B cell (primary cell): ENCODE measurements around the gene AIFM2. TPM values are rescaled to one million over a fixed set of nuclear protein-coding genes. Genes with fewer than 3 reads are reported as not detected.
A peak's percentile ranks its signal among the peaks of the same experiment; 100 is the strongest.

Source experiments
- ATAC-seq: fragments of 200-7000 bp; cut with Tn5 transposase; one replicate; pipeline ENCODE4 v1.10.0; 2021; ENCODE audit warnings: low read depth, mild to moderate bottlenecking, moderate number of reproducible peaks, moderate library complexity
- CTCF ChIA-PET: fragments of 350-600 bp; sonication (Branson Sonifier 250); formaldehyde crosslinking; loops from one replicate; lab custom pipeline; 2021; ENCODE audit warnings: antibody characterized with exemption, inconsistent platforms; lab: Charles Lee
- POLR2A ChIA-PET: fragments of 350-600 bp; sonication (Branson Sonifier 250); formaldehyde crosslinking; loops from one replicate; lab custom pipeline; 2021; ENCODE audit warnings: antibody characterized with exemption; lab: Charles Lee
- DNase-seq: peaks from one replicate; pipeline ENCODE4 v3.0.0; 2013
- H2AFZ ChIP-seq: 2 replicates; pipeline ENCODE4 v1.6.1; 2012; ENCODE audit warnings: mild to moderate bottlenecking, low read depth, low read length; ENCODE audit not compliant: insufficient read depth, poor library complexity, severe bottlenecking
- H3K27ac ChIP-seq, 2 donors: 1 replicate in 1 of 2; 2 replicates in 1 of 2; pipeline ENCODE4 v1.5.1; 2012 to 2013; ENCODE audit warnings: low read length in 2 of 2, mild to moderate bottlenecking in 2 of 2, moderate library complexity in 1 of 2
- H3K27me3 ChIP-seq, 4 experiments: fragments of 200-600 bp in 1 of 4; sonication (generic) in 1 of 4; replicated peaks in 1 of 4; 1 replicate in 2 of 4; 2 replicates in 2 of 4; pipeline versions ENCODE4 v1.6.1 to v1.7.0; 2013 to 2016; ENCODE audit warnings: low read length in 3 of 4, mild to moderate bottlenecking in 2 of 4, mixed read lengths in 1 of 4, moderate library complexity in 1 of 4; ENCODE audit not compliant: insufficient read depth in 4 of 4, control insufficient read depth in 3 of 4; ENCODE audit errors: control extremely low read depth in 1 of 4
- H3K36me3 ChIP-seq, 2 experiments: replicated peaks in 1 of 2; 1 replicate in 1 of 2; 2 replicates in 1 of 2; pipeline versions ENCODE4 v1.6.1 to v1.7.1; 2013; ENCODE audit warnings: low read length in 1 of 2; ENCODE audit not compliant: insufficient read depth in 2 of 2, control insufficient read depth in 1 of 2; ENCODE audit errors: control extremely low read depth in 1 of 2, extremely low read depth in 1 of 2
- H3K4me1 ChIP-seq, 2 donors: fragments of 200-600 bp in 1 of 2; sonication (generic) in 1 of 2; 1 replicate in 1 of 2; 2 replicates in 1 of 2; pipeline versions ENCODE4 v1.5.1 to v1.6.1; 2013 to 2017; ENCODE audit warnings: low read length in 2 of 2; ENCODE audit not compliant: control insufficient read depth in 2 of 2, insufficient read depth in 2 of 2
- H3K4me2 ChIP-seq: replicated peaks from 2 replicates; pipeline ENCODE3; 2012; ENCODE audit warnings: mild to moderate bottlenecking, low read depth, low read length; ENCODE audit not compliant: poor library complexity, severe bottlenecking
- H3K4me3 ChIP-seq, 5 experiments: fragments of 200-600 bp in 1 of 5; sonication (generic) in 1 of 5; 1 replicate in 3 of 5; 2 replicates in 2 of 5; pipeline versions ENCODE4 v1.5.1 to v1.7.0; 2011 to 2016; ENCODE audit warnings: low read length in 4 of 5, mild to moderate bottlenecking in 4 of 5, low read depth in 2 of 5, control low read depth in 1 of 5, moderate library complexity in 1 of 5; ENCODE audit not compliant: insufficient read depth in 1 of 5; ENCODE audit errors: control extremely low read depth in 1 of 5, extremely low read depth in 1 of 5
- H3K79me2 ChIP-seq: fragments of 200-600 bp; sonication (generic); one replicate; pipeline ENCODE4 v1.6.0; 2016; ENCODE audit warnings: low read length; ENCODE audit not compliant: control insufficient read depth, insufficient read depth
- H3K9ac ChIP-seq: fragments of 200-600 bp; sonication (generic); 2 replicates; pipeline ENCODE4 v1.6.1; 2017; ENCODE audit warnings: mild to moderate bottlenecking, low read length, moderate library complexity
- H3K9me3 ChIP-seq, 3 donors: one replicate each; pipeline versions ENCODE4 v1.6.1 to v1.7.1; 2013; ENCODE audit warnings: low read length in 2 of 3; ENCODE audit not compliant: control insufficient read depth in 2 of 3, insufficient read depth in 1 of 3; ENCODE audit errors: control extremely low read depth in 1 of 3
- H4K20me1 ChIP-seq: 2 replicates; pipeline ENCODE4 v1.6.0; 2012; ENCODE audit warnings: mild to moderate bottlenecking, low read length; ENCODE audit not compliant: insufficient read depth, control insufficient read depth, poor library complexity, severe bottlenecking
- H3K27ac Mint-ChIP-seq: one replicate; pipeline ENCODE4 v1.8.0; 2021; ENCODE audit warnings: mixed read lengths
- H3K27me3 Mint-ChIP-seq: one replicate; pipeline ENCODE4 v1.8.0; 2021; ENCODE audit warnings: mixed read lengths
- H3K4me1 Mint-ChIP-seq: one replicate; pipeline ENCODE4 v1.8.0; 2021; ENCODE audit warnings: mixed read lengths
- H3K4me3 Mint-ChIP-seq: one replicate; pipeline ENCODE4 v1.8.0; 2021; ENCODE audit warnings: mixed read lengths
- H3K9me3 Mint-ChIP-seq: one replicate; pipeline ENCODE4 v1.8.0; 2022; ENCODE audit warnings: mixed read lengths; ENCODE audit not compliant: insufficient read depth
- EZH2 ChIP-seq: IDR thresholded peaks from 2 replicates; pipeline ENCODE4 v1.6.1; 2012; ENCODE audit warnings: borderline replicate concordance, low read depth, mild to moderate bottlenecking, moderate library complexity, low read length; ENCODE audit not compliant: insufficient read depth, poor library complexity, severe bottlenecking
- WGBS: methylation state at CpG from one replicate; pipeline ENCODE4 v1.1.5; 2013; ENCODE audit warnings: missing lambda C conversion rate; ENCODE audit not compliant: insufficient coverage; 5-methylcytosine and 5-hydroxymethylcytosine counted together
- intact Hi-C: fragments of 100-400 bp; cut with micrococcal nuclease; formaldehyde crosslinking; loops from one replicate; pipeline ENCODE4 v1.10.0; 2022
- polyA plus RNA-seq: library from polyadenylated mRNA; depleted of rRNA; stranded (reverse); fragments of >200 nt; gene quantifications from 2 replicates; pipeline ENCODE4 v1.2.3, GENCODE V29; 2012
- total RNA-seq, 2 donors: library from RNA; stranded (reverse); fragments of 120-200 nt in 1 of 2; gene quantifications; 1 replicate in 1 of 2; 2 replicates in 1 of 2; pipeline versions ENCODE4 v1.2.3 to v1.2.4, GENCODE V29; 2013 to 2022
- TF ChIP-seq, protein P1 (sequence below): fragments of 200-600 bp; IDR thresholded peaks from one replicate; pipeline ENCODE4 v1.8.0; 2022; ENCODE audit warnings: antibody characterized with exemption, mild to moderate bottlenecking

Gene AIFM2
- total and polyA plus RNA-seq, 2 donors (not counting 1 experiment from before 2014, with no cell fraction given): 5.6 to 8.1 TPM

DNA sequence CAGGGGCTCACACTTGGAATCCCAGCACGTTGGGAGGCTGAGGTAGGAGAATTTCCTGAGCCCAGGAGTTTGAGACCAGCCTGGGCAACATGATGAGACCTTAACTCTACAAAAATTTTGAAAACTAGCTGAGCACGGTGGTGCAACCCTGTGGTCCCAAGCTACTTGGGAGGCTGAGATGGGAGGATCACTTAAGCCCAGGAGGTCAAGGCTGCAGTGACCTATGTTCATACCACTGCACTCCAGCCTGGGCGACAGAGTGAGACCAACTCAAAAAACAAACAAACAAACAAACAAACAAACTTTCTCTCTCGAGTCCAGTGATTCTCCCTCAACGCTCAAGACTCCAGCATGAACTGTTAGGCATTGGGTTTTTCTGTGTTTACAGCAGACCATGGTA, 15.9 kb upstream of the AIFM2 start:
- no peak for ATAC-seq

DNA sequence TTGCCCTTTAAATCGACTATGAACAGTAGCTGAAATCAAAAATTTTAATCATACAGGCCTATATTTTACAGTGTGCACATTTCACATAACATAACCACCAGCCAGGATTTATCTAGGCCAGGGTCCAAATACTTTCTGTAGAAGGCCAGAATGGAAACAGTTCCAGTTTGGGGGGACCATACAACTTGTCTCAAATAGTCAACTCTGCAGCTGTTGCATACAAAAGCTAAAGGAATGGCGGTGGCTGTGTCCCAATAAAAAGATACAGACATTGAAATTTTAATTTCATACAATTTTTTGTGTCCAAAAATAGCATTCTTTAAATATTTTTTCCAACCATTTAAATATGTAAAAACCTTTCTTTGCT, 14.6 kb upstream of the AIFM2 start:
- Mint-ChIP-seq H3K4me1 (peaks cover 32% of the 10 kb centered on the region), H3K9me3 (no peaks in the 10 kb centered on the region), H3K27ac (peak overlapping the region; percentile 37), H3K4me3 (peak overlapping the region; percentile 96), H3K27me3 (no peaks in the 10 kb centered on the region)
- Histone ChIP-seq H2AFZ (peak overlapping the region; percentile 91), H3K9ac (peak overlapping the region; percentile 78), H3K9me3 (no peaks in the 10 kb centered on the region), H3K4me2 (peak overlapping the region; percentile 89), H3K27me3 (no peaks in the 10 kb centered on the region), H3K79me2 (peaks cover 39% of the 10 kb centered on the region), H3K4me1 (peaks cover 14 to 22% of the 10 kb centered on the region in 2 donors), H4K20me1 (peaks cover 28% of the 10 kb centered on the region), H3K27ac (peak overlapping the region; percentile 84 to 93), H3K4me3 (peak overlapping the region in 2 of 5 experiments; percentile 81 to 88), H3K36me3 (peaks cover 0 to 31% of the 10 kb centered on the region in 2 experiments)
- no peak for DNase-seq
- TF ChIP-seq, protein P1, sequence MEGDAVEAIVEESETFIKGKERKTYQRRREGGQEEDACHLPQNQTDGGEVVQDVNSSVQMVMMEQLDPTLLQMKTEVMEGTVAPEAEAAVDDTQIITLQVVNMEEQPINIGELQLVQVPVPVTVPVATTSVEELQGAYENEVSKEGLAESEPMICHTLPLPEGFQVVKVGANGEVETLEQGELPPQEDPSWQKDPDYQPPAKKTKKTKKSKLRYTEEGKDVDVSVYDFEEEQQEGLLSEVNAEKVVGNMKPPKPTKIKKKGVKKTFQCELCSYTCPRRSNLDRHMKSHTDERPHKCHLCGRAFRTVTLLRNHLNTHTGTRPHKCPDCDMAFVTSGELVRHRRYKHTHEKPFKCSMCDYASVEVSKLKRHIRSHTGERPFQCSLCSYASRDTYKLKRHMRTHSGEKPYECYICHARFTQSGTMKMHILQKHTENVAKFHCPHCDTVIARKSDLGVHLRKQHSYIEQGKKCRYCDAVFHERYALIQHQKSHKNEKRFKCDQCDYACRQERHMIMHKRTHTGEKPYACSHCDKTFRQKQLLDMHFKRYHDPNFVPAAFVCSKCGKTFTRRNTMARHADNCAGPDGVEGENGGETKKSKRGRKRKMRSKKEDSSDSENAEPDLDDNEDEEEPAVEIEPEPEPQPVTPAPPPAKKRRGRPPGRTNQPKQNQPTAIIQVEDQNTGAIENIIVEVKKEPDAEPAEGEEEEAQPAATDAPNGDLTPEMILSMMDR: no peak
- TF ChIP-seq EZH2: no peak
- no peak for ATAC-seq
- POLR2A ChIA-PET: interaction anchor here (2.8 kb wide), 1 partner anchor 23 kb away, joined by 35 read pairs; the partner anchor contains the start of gene SAR1A
- CTCF ChIA-PET: interaction anchor here (0.6 to 6.4 kb wide), 12 partner anchors 10 to 654 kb away, joined by 3 to 131 read pairs (median 6); partner anchors contain the start of genes EIF4EBP2, PPA1 and SAR1A
- intact Hi-C loops: loop anchor here (2.0 to 10.0 kb wide), 8 partner anchors 74 to 1815 kb away; partner anchors contain the start of genes EIF4EBP2, HNRNPH3, PBLD and SGPL1
- 42% methylated on average over 2 of the region's 2 CpGs for WGBS

More for the DNA sequence above, 15.9 kb upstream of the AIFM2 start:
- Mint-ChIP-seq H3K9me3 (no peaks in the 10 kb centered on the region), H3K4me1 (peaks cover 25% of the 10 kb centered on the region), H3K4me3 (no peak overlapping the region), H3K27me3 (no peaks in the 10 kb centered on the region), H3K27ac (no peak overlapping the region)
- Histone ChIP-seq H4K20me1 (peaks cover 19% of the 10 kb centered on the region), H3K79me2 (peaks cover 29% of the 10 kb centered on the region), H2AFZ (no peak overlapping the region), H3K27ac (no peak overlapping the region), H3K9me3 (no peaks in the 10 kb centered on the region), H3K36me3 (peaks cover 0 to 42% of the 10 kb centered on the region in 2 experiments), H3K27me3 (no peaks in the 10 kb centered on the region), H3K4me1 (peaks cover 14 to 22% of the 10 kb centered on the region in 2 donors), H3K4me2 (no peak overlapping the region), H3K9ac (no peak overlapping the region), H3K4me3 (no peak overlapping the region)
- POLR2A ChIA-PET: no interaction called here
- CTCF ChIA-PET: no interaction called here
- 100% methylated on average over 4 of the region's 5 CpGs for WGBS
- intact Hi-C loops: loop anchor here (5.0 to 10.0 kb wide), 6 partner anchors 206 to 1816 kb away; partner anchors contain the start of genes HNRNPH3, PBLD and SGPL1
- TF ChIP-seq, protein P1: no peak
- TF ChIP-seq EZH2: no peak
- DNase-seq: no peak
